NCI-H345 treated with DMSO at 0.1 percent for 48 hours (cell line): ENCODE results near the gene PPP1R2.
"Not testable (repeated sequence)": the region's sequence is repeated elsewhere in the genome, so short reads cannot be mapped to it uniquely, and the experiment has no call there.

Source experiments
- DNase-seq: peaks from one replicate; lab custom pipeline; 2025; ENCODE audit not compliant: unreplicated experiment; lab: John Stamatoyannopoulos, UW

Gene PPP1R2

GRCh38 chr3:195540027-195540426 lies 3.1 kb downstream of the PPP1R2 start:
- no peak for DNase-seq

GRCh38 chr3:195539479-195539878 lies 3.6 kb downstream of the PPP1R2 start:
- DNase-seq = no peak

GRCh38 chr3:195537995-195538394 lies 5.1 kb downstream of the PPP1R2 start:
- DNase-seq = no peak

- no peak for DNase-seq
Observed at GRCh38 chr3:195535293-195535692, 7.8 kb downstream of the PPP1R2 start.

GRCh38 chr3:195532834-195533233 lies 10.3 kb downstream of the PPP1R2 start:
- no peak for DNase-seq

- DNase-seq = no peak
Observed at GRCh38 chr3:195532345-195532744, 10.8 kb downstream of the PPP1R2 start.

GRCh38 chr3:195531683-195532082 lies 11.4 kb downstream of the PPP1R2 start:
- no peak for DNase-seq

- no peak for DNase-seq
Observed at GRCh38 chr3:195526492-195526891, 16.6 kb downstream of the PPP1R2 start.

- no peak for DNase-seq
Observed at GRCh38 chr3:195524171-195524896, 18.8 kb downstream of the PPP1R2 start.

GRCh38 chr3:195522254-195523023 lies 20.7 kb downstream of the PPP1R2 start:
- DNase-seq = peak; percentile 44

GRCh38 chr3:195517030-195517429 lies 26.1 kb downstream of the PPP1R2 start:
- DNase-seq = no peak

GRCh38 chr3:195514610-195515235 lies 28.4 kb downstream of the PPP1R2 start:
- DNase-seq = not testable (repeated sequence)

GRCh38 chr3:195512798-195513345 lies 30.3 kb downstream of the PPP1R2 start:
- DNase-seq = no peak

GRCh38 chr3:195511136-195511535 lies 32.0 kb downstream of the PPP1R2 start:
- DNase-seq = no peak

GRCh38 chr3:195508185-195508584 lies 34.9 kb downstream of the PPP1R2 start:
- no peak for DNase-seq

GRCh38 chr3:195475614-195476013 lies 67.5 kb downstream of the PPP1R2 start:
- no peak for DNase-seq

- not testable (repeated sequence) for DNase-seq
Observed at GRCh38 chr3:195475116-195475515, 68.0 kb downstream of the PPP1R2 start.

GRCh38 chr3:195468841-195469240 lies 74.3 kb downstream of the PPP1R2 start:
- no peak for DNase-seq

- DNase-seq = no peak
Observed at GRCh38 chr3:195468391-195468776, 74.7 kb downstream of the PPP1R2 start.

GRCh38 chr3:195467641-195468390 lies 75.3 kb downstream of the PPP1R2 start:
- DNase-seq = no peak

GRCh38 chr3:195466251-195466650 lies 76.9 kb downstream of the PPP1R2 start:
- DNase-seq = no peak
